Uterus (tissue), 2 donors: ENCODE results near the gene THBS3.

ENCODE experiments used
- POLR2A ChIP-seq, 2 donors: fragments of 450-650 bp; IDR thresholded peaks; one replicate each; pipeline ENCODE4 v1.6.1; 2016; ENCODE audit warnings: antibody characterized with exemption in 2 of 2, mild to moderate bottlenecking in 1 of 2, moderate library complexity in 1 of 2
- TF ChIP-seq, protein P1 (sequence below), 4 experiments: fragments of 200-600 bp in 2 of 4; fragments of 450-650 bp in 2 of 4; sonication (generic) in 2 of 4; IDR thresholded peaks; one replicate each; pipeline ENCODE4 v1.5.1; 2016 to 2019; ENCODE audit warnings: antibody characterized with exemption in 4 of 4, mild to moderate bottlenecking in 2 of 4, moderate library complexity in 1 of 4

DNA sequence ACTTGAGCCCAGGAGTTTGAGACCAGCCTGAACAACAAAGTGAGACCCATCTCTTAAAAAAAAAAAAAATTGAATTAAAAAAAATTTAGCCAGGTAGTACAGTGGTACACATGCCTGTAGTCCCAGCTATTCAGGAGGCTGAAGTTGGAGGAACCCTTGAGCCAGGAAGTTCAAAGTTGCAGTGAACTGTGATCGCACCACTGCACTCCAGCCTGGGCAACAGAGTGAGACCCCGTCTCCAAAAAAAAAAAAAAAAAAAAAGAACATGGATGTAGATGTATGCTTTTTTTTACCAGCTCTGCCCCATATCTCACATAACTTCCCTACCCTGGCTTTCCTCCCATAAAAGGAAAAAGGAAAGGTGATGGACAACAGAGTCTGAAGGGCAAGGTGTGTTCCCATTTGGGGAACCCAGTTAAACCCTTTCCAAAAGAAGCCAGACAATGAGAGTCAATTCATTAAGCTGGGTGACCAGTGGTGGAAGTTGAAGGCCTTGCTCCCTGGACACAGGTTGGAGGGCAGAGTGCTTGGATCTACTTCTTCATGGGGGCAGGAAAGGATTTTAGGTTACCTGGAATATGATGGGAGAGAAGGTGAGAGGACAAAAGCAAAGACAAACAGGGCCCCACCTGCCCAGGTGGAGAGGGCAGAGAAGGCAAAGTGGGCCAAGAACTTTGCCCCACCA is 37.5 kb downstream of the THBS3 start:
- TF ChIP-seq, protein P1, sequence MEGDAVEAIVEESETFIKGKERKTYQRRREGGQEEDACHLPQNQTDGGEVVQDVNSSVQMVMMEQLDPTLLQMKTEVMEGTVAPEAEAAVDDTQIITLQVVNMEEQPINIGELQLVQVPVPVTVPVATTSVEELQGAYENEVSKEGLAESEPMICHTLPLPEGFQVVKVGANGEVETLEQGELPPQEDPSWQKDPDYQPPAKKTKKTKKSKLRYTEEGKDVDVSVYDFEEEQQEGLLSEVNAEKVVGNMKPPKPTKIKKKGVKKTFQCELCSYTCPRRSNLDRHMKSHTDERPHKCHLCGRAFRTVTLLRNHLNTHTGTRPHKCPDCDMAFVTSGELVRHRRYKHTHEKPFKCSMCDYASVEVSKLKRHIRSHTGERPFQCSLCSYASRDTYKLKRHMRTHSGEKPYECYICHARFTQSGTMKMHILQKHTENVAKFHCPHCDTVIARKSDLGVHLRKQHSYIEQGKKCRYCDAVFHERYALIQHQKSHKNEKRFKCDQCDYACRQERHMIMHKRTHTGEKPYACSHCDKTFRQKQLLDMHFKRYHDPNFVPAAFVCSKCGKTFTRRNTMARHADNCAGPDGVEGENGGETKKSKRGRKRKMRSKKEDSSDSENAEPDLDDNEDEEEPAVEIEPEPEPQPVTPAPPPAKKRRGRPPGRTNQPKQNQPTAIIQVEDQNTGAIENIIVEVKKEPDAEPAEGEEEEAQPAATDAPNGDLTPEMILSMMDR (IDR thresholded peaks at IDR 0.05) = no peak
- TF ChIP-seq POLR2A (IDR thresholded peaks at IDR 0.05) = no peak
